Large intestine (tissue), 12 donors: ENCODE results near the gene ZFR2. TPM values are rescaled to one million over a fixed set of nuclear protein-coding genes. Genes with fewer than 3 reads are reported as not detected.

ENCODE experiments used
- DNase-seq, 2 donors: peaks; one replicate each; pipeline versions ENCODE4 v3.0.0 to v3.0.0-alpha.2; 2013
- H3K27ac ChIP-seq: one replicate; pipeline ENCODE4 v1.5.1; 2013; ENCODE audit warnings: low read length
- H3K27me3 ChIP-seq: 2 replicates; pipeline ENCODE4 v1.6.1; 2013; ENCODE audit warnings: low read length; ENCODE audit not compliant: control insufficient read depth, insufficient read depth
- H3K36me3 ChIP-seq: 2 replicates; pipeline ENCODE4 v1.6.1; 2013; ENCODE audit warnings: low read length; ENCODE audit not compliant: control insufficient read depth, insufficient read depth
- H3K4me1 ChIP-seq: one replicate; pipeline ENCODE4 v1.6.1; 2013; ENCODE audit warnings: low read length; ENCODE audit not compliant: control insufficient read depth, insufficient read depth
- H3K4me3 ChIP-seq: one replicate; pipeline ENCODE4 v1.5.1; 2013; ENCODE audit warnings: low read length
- H3K9me3 ChIP-seq: one replicate; pipeline ENCODE4 v1.6.1; 2013; ENCODE audit warnings: mild to moderate bottlenecking, low read depth, low read length, moderate library complexity; ENCODE audit not compliant: control insufficient read depth
- WGBS: methylation state at CpG from one replicate; pipeline ENCODE4 v1.1.5; 2013; ENCODE audit warnings: low lambda C conversion rate; ENCODE audit not compliant: insufficient coverage; 5-methylcytosine and 5-hydroxymethylcytosine counted together
- long read RNA-seq, 11 donors: transcript quantifications; one replicate each; lab custom pipeline, GENCODE V29; 2026
- polyA plus RNA-seq: library from polyadenylated mRNA; unstranded; fragments of 120-200 nt; gene quantifications from one replicate; pipeline ENCODE4 v1.2.1, GENCODE V29; 2013

Gene ZFR2
- polyA plus RNA-seq: 1.8 TPM
- long read RNA-seq, donor 1, partial matches to known transcripts: 0 of 1 reads
- long read RNA-seq, donor 1, other reads (novel, unspliced or antisense): 0 of 1 reads
- long read RNA-seq, donor 2: 0 reads
- long read RNA-seq, donor 3: 0 reads
- long read RNA-seq, donor 4: 0 reads
- long read RNA-seq, donor 5: 0 reads
- long read RNA-seq, donor 6: 0 reads
- long read RNA-seq, donor 7: 0 reads
- long read RNA-seq, donor 8: 0 reads
- long read RNA-seq, donor 9: 0 reads
- long read RNA-seq, donor 10: 0 reads
- long read RNA-seq, donor 11: 0 reads

- Histone ChIP-seq H3K4me1 (no peaks in the 10 kb centered on the region), H3K27ac (no peak within 1 kb of the TSS), H3K36me3 (no peaks in the 10 kb centered on the region), H3K27me3 (peaks cover 37% of the 10 kb centered on the region), H3K4me3 (no peak within 1 kb of the TSS), H3K9me3 (peaks cover 5% of the 10 kb centered on the region)
- WGBS: 80% methylated on average over 1 of the region's 62 CpGs
- no peak for DNase-seq
These were observed at the start of gene ZFR2 for GRCh38 chr19:3868770-3869456. TSS of gene ZFR2 (minus strand) at chr19:3869038. CDS start at chr19:3869017, 21 bp downstream.

GRCh38 chr19:3916033-3916432, 47.2 kb upstream of the ZFR2 start:
- H3K27me3 ChIP-seq: no peaks in the 10 kb centered on the region
- no peak for DNase-seq
- no peaks in the 10 kb centered on the region for H3K4me1 ChIP-seq
- H3K9me3 ChIP-seq: peaks cover 2% of the 10 kb centered on the region
- no peak overlapping the region for H3K4me3 ChIP-seq
- no peak overlapping the region for H3K27ac ChIP-seq
- no CpG with 5 or more reads among the region's 5 CpGs for WGBS
- H3K36me3 ChIP-seq: no peaks in the 10 kb centered on the region

GRCh38 chr19:3914199-3914598, 45.4 kb upstream of the ZFR2 start:
- H3K27ac ChIP-seq: no peak overlapping the region
- H3K27me3 ChIP-seq: no peaks in the 10 kb centered on the region
- no peak for DNase-seq
- no peaks in the 10 kb centered on the region for H3K36me3 ChIP-seq
- no peak overlapping the region for H3K4me3 ChIP-seq
- H3K4me1 ChIP-seq: no peaks in the 10 kb centered on the region
- no peaks in the 10 kb centered on the region for H3K9me3 ChIP-seq
- no CpG with 5 or more reads among the region's 9 CpGs for WGBS

GRCh38 chr19:3910105-3910504, 41.3 kb upstream of the ZFR2 start:
- 100% methylated on average over 1 of the region's 1 CpG for WGBS
- no peak for DNase-seq
- H3K4me1 ChIP-seq: no peaks in the 10 kb centered on the region
- no peak overlapping the region for H3K4me3 ChIP-seq
- H3K27ac ChIP-seq: no peak overlapping the region
- H3K27me3 ChIP-seq: no peaks in the 10 kb centered on the region
- no peaks in the 10 kb centered on the region for H3K36me3 ChIP-seq
- H3K9me3 ChIP-seq: no peaks in the 10 kb centered on the region

DNA sequence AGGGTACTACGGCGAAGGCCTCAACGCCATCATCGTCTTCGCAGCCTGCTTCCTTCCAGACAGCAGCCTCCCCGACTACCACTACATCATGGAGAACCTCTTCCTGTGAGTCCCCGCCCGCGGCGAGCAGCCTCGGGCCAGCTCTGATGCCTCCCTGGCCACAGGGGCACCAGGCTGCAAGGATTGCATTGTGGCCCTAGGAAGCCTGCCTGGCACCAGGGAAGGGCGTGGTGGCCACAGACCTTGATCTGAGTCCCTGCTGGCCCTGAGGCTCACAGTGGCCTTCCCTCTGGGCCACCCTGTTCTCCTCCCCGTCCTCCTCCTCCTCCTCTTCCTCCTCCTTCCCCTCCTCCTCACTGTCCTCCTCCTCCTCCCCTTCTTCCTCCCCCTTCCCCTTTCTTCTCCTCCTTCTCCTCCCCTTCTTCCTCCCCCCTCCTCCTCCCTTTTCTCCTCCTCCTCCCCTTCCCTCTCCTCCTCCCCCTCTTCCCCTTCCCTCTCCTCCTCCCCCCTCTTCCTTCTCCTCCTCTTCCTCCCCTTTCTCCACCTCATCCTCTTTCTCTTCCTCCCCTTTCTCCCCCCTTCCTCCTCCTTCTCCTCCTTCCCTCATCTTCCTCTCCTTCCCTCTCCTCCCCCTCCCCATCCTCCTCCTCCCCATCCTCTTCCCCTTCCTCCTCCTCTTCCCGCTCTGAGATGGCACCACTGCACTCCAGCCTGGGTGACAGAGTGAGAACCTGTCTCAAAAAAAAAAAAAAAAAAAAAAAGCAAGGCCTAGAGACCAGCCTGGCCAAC, 39.6 kb upstream of the ZFR2 start:
- Histone ChIP-seq H3K4me3 (no peak overlapping the region), H3K36me3 (no peaks in the 10 kb centered on the region), H3K4me1 (no peaks in the 10 kb centered on the region), H3K27me3 (no peaks in the 10 kb centered on the region), H3K9me3 (no peaks in the 10 kb centered on the region), H3K27ac (no peak overlapping the region)
- WGBS: no CpG with 5 or more reads among the region's 14 CpGs
- DNase-seq: no peak

- H3K4me1 ChIP-seq: no peaks in the 10 kb centered on the region
- no peak overlapping the region for H3K27ac ChIP-seq
- no peak for DNase-seq
- no peak overlapping the region for H3K4me3 ChIP-seq
- H3K27me3 ChIP-seq: no peaks in the 10 kb centered on the region
- WGBS: no CpG with 5 or more reads among the region's 50 CpGs
- no peaks in the 10 kb centered on the region for H3K9me3 ChIP-seq
- H3K36me3 ChIP-seq: no peaks in the 10 kb centered on the region
These were observed 38.9 kb upstream of the ZFR2 start for GRCh38 chr19:3907626-3908265.

- no peaks in the 10 kb centered on the region for H3K36me3 ChIP-seq
- no peaks in the 10 kb centered on the region for H3K4me1 ChIP-seq
- WGBS: no CpG with 5 or more reads among the region's 8 CpGs
- DNase-seq: no peak
- no peak overlapping the region for H3K4me3 ChIP-seq
- H3K9me3 ChIP-seq: no peaks in the 10 kb centered on the region
- no peaks in the 10 kb centered on the region for H3K27me3 ChIP-seq
- H3K27ac ChIP-seq: no peak overlapping the region
These were observed 35.4 kb upstream of the ZFR2 start for GRCh38 chr19:3904233-3904632.

DNA sequence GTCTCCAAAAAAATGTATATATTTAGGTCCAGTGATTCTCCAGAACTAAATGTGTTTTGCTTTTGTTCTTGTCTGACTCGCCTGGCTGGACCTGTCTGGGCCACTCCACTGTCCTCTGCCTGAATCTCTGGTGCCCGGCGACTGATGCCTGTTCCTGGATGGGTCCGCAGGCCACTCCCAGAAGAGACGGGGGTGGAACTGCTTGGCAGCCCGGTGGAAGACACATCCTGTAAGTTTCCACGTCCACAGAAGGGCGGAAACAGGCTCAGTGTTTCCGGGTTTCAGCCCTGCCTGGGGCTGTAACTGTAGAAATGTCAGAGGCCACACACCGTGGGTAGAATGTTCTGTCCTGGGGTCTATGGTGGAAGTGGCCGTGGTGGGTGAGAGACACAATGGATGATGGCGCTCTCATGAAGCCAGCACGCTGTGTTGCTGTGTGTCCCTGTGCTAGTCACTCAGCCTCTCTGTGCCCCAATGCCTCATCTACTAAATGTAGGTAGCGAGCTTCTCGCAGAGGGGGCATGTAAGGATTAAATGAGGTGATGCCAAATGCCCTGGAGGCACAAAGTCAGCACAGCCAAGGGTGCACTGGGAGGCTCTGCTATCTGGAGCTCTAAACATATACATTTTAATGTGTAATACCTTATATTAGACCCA, 33.6 kb upstream of the ZFR2 start:
- no peaks in the 10 kb centered on the region for H3K4me1 ChIP-seq
- H3K27ac ChIP-seq: no peak overlapping the region
- H3K27me3 ChIP-seq: no peaks in the 10 kb centered on the region
- H3K9me3 ChIP-seq: no peaks in the 10 kb centered on the region
- DNase-seq: no peak
- no peaks in the 10 kb centered on the region for H3K36me3 ChIP-seq
- WGBS: 90% methylated on average over 2 of the region's 15 CpGs
- H3K4me3 ChIP-seq: no peak overlapping the region

DNA sequence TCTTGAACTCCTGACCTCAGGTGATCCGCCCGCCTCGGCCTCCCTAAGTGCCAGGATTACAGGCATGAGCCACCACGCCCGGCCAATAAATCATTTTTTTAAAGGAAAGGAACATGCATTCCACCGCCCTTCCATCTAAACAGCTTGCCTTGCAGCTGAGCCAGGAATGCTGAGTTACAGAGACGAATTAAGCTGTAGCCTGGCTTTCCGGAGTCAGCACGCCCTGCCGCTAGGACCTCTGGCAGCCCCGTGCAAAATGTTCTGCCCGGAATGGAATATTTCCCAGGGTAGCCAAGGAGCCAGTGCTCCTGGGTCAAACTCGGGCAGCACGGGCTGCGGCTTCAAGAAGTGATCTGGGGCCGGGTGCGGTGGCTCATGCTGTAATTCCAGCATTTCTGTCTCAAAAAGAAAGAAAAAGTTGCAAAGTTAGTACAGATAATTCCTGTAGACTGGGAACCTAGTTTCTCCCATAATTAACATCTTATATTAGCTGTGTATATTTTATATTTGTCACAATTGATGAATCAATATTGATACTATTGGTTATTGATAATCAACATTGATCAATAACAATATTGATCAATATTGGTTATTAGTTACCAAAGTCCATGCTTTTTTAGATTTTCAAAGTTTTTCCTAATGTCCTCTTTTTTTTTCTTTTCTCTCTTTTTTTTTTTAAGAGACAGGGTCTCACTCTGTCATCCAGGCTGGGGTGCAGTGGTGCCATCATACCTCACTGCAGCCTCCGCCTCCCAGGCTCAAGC, 30.9 kb upstream of the ZFR2 start:
- no peaks in the 10 kb centered on the region for H3K4me1 ChIP-seq
- DNase-seq: no peak
- no peaks in the 10 kb centered on the region for H3K27me3 ChIP-seq
- no peaks in the 10 kb centered on the region for H3K36me3 ChIP-seq
- no peaks in the 10 kb centered on the region for H3K9me3 ChIP-seq
- H3K27ac ChIP-seq: no peak overlapping the region
- no CpG with 5 or more reads among the region's 18 CpGs for WGBS
- no peak overlapping the region for H3K4me3 ChIP-seq
